Kidney (tissue), 22 donors: ENCODE measurements around the gene FBN3. TPM values are rescaled to one million over a fixed set of nuclear protein-coding genes. Genes with fewer than 3 reads are reported as not detected.

Source experiments
- DNase-seq, 5 donors: peaks; one replicate each; pipeline ENCODE4 v3.0.0-alpha.2; 2013 to 2020
- FAIRE-seq: peaks from 2 replicates; lab custom pipeline; 2012; peaks lifted over from hg19 to GRCh38; lab: Jason Lieb, UNC
- H3K27ac ChIP-seq, 2 donors: one replicate each; pipeline ENCODE4 v1.7.0; 2013; ENCODE audit warnings: low read depth in 2 of 2, low read length in 2 of 2, inconsistent platforms in 1 of 2
- H3K27me3 ChIP-seq: one replicate; pipeline ENCODE4 v1.7.1; 2013; ENCODE audit warnings: low read length, inconsistent platforms; ENCODE audit not compliant: control insufficient read depth, insufficient read depth
- H3K36me3 ChIP-seq, 3 donors: one replicate each; pipeline versions ENCODE4 v1.7.0 to v1.7.1; 2013; ENCODE audit warnings: low read length in 3 of 3, control low read depth in 1 of 3, inconsistent platforms in 1 of 3; ENCODE audit not compliant: insufficient read depth in 3 of 3, control insufficient read depth in 2 of 3
- H3K4me1 ChIP-seq, 3 donors: one replicate each; pipeline versions ENCODE4 v1.7.0 to v1.7.1; 2013; ENCODE audit warnings: low read length in 3 of 3, inconsistent platforms in 1 of 3, low read depth in 1 of 3; ENCODE audit not compliant: control insufficient read depth in 2 of 3, insufficient read depth in 2 of 3
- H3K4me3 ChIP-seq, 3 donors: one replicate each; pipeline versions ENCODE4 v1.7.0 to v1.8.1; 2013; ENCODE audit warnings: low read length in 3 of 3, control low read depth in 1 of 3, inconsistent platforms in 1 of 3
- H3K9ac ChIP-seq, 3 donors: one replicate each; pipeline versions ENCODE4 v1.7.0 to v1.7.1; 2013; ENCODE audit warnings: low read length in 3 of 3, control low read depth in 1 of 3, inconsistent platforms in 1 of 3
- H3K9me3 ChIP-seq, 3 donors: one replicate each; pipeline versions ENCODE4 v1.7.0 to v1.7.1; 2013; ENCODE audit warnings: low read length in 3 of 3, control low read depth in 1 of 3, inconsistent platforms in 1 of 3; ENCODE audit not compliant: control insufficient read depth in 2 of 3, insufficient read depth in 1 of 3
- intact Hi-C: fragments of 100-400 bp; cut with DNase I; formaldehyde crosslinking; loops from one replicate; pipeline ENCODE4 v1.11.1; 2022
- long read RNA-seq, 10 donors: library from polyadenylated mRNA in 1 of 10; unstranded in 1 of 10; transcript quantifications; one replicate each; pipeline ENCODE4 v2.0.0 and lab custom pipeline, GENCODE V29; 2021 to 2026
- polyA plus RNA-seq: library from polyadenylated mRNA; stranded (reverse); fragments of 350-450 nt; fragmentation: Illumina TruSeq; extraction: RNeasy Lipid Tissue Mini Kit (QIAGEN cat#74804); gene quantifications from one replicate; pipeline ENCODE4 v1.2.3, GENCODE V29; 2014; ENCODE audit warnings: low read depth, low replicate concordance; ENCODE audit not compliant: insufficient read depth
- total RNA-seq: library from RNA; stranded (reverse); fragmentation: NEBNext Ultra II Directional; extraction: Animal tissue kit (Norgen Biotek cat#: 25700); gene quantifications from one replicate; pipeline ENCODE4 v1.2.1, GENCODE V29; 2021
- TF ChIP-seq, protein P1 (sequence below): IDR thresholded peaks from 3 replicates; pipeline ENCODE4 v1.5.1; 2012; ENCODE audit warnings: mild to moderate bottlenecking, moderate library complexity, borderline replicate concordance; ENCODE audit not compliant: insufficient read depth; ENCODE audit errors: extremely low read depth
- donor health status: control.
- donor health status: control.
- donor health status: control.
- donor health status: control.
- donor health status: control.
- donor health status: DM: yes; HTN: yes; CAD: no.
- donor health status: Normal renal cell carcinoma (clear cell type).

Gene FBN3
- total RNA-seq (0.44 TPM), polyA plus RNA-seq (0.56 TPM)
- long read RNA-seq, donor 1, result 0 reads
- long read RNA-seq, donor 2, result 0 reads
- long read RNA-seq, donor 3, result 0 reads
- long read RNA-seq, donor 4, result 0 reads
- long read RNA-seq, donor 5, result 0 reads
- long read RNA-seq, donor 6, result 0 reads
- long read RNA-seq, donor 7, result 0 reads
- long read RNA-seq, donor 8, result 0 reads
- long read RNA-seq, donor 9, result 0 reads
- long read RNA-seq, donor 10, result 0 reads

DNA sequence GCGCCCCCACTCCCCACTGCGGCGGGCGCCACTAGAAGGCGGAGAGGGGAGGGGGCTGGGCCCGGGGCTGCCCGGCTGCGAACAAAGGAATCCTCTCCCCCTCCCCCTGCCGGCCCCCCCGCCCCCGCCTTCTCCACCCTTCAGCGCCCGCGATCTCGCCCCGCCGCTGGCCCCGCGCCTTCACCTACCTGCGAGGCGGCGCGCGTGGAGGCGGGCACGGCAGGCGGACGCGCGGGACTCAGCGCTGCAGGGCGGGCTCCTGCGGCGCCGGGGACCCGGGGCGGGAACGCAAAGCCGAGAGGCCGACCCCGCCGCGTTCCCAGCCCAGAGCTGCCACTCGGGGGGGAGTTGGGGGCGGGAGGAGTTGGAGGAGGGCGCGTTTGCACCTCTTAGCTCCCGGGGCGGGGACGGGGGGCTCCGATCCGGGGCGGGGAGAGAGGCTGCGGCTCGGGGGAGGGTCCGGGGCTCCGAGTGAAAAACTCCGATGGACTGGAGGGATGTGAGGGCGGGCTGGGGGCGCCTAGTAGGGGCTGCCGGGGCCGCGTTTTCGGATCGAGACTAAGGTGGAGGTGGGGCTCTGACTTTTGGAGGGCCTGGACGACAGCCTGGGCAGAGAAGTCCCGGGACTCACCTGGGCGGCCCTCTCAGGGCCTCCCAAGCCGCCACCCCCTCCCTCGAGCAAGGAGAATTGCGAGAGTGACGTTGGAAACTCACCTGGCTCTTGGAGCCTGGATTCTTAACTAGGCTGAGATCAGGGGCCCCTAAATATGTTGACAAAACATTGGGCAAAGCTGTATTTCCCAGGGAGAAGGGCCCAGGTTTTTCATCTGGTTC, at the start of gene FBN3:
Gene FBN3 (minus strand): TSS at position 332 of the 834 bp plus-strand sequence. CDS start 2,112 bp downstream, outside the sequence.
- FAIRE-seq, result no peak
- Histone ChIP-seq H3K27ac (no peak within 1 kb of the TSS), H3K27me3 (no peaks in the 10 kb centered on the region), H3K9ac (no peak within 1 kb of the TSS), H3K4me1 (no peaks in the 10 kb centered on the region), H3K4me3 (peak within 1 kb of the TSS in 1 of 3 donors; percentile 12), H3K9me3 (no peaks in the 10 kb centered on the region), H3K36me3 (no peaks in the 10 kb centered on the region)
- peak in 4 of 5 donors; percentile 71 to 87 (median 82) for DNase-seq
- TF ChIP-seq, protein P1, sequence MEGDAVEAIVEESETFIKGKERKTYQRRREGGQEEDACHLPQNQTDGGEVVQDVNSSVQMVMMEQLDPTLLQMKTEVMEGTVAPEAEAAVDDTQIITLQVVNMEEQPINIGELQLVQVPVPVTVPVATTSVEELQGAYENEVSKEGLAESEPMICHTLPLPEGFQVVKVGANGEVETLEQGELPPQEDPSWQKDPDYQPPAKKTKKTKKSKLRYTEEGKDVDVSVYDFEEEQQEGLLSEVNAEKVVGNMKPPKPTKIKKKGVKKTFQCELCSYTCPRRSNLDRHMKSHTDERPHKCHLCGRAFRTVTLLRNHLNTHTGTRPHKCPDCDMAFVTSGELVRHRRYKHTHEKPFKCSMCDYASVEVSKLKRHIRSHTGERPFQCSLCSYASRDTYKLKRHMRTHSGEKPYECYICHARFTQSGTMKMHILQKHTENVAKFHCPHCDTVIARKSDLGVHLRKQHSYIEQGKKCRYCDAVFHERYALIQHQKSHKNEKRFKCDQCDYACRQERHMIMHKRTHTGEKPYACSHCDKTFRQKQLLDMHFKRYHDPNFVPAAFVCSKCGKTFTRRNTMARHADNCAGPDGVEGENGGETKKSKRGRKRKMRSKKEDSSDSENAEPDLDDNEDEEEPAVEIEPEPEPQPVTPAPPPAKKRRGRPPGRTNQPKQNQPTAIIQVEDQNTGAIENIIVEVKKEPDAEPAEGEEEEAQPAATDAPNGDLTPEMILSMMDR, result no peak
- intact Hi-C loops, result loop anchor here (5.0 kb wide), 1 partner anchor 108 kb away; no protein-coding TSS in a partner anchor

DNA sequence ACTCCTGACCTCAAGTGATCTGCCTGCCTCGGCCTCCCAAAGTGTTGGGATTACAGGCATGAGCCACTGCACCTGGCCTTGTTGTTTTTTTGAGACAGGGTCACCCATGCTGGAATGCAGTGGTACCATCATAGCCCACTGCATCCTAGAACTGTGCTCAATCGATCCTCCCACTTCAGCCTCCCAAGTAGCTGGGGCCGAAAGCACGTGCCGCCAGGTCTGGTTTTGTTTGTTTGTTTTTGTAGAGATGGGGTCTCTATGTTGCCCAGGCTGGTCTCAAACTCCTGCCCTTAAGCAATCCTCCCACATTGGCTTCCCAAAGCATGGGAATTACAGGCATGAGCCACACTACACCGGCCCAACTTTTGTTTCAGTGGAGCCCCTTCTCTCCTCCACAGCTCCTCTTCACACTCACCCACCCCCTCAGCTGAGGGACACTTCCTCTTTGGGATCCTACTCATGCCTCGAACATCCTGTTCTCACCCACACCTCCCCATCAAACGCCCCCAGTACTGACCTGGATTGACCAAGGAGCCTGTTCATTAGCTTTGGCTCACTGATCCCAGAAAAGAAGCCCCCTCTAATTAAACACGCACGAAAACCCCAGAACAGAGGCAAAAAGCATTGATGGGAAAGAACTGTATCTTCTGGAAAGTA, 47.0 kb upstream of the FBN3 start:
- Histone ChIP-seq H3K27ac (no peak overlapping the region), H3K4me3 (no peak overlapping the region), H3K36me3 (no peaks in the 10 kb centered on the region), H3K27me3 (no peaks in the 10 kb centered on the region), H3K4me1 (peaks cover 0 to 2% (median 0%) of the 10 kb centered on the region in 3 donors), H3K9me3 (no peaks in the 10 kb centered on the region), H3K9ac (no peak overlapping the region)
- DNase-seq, result no peak
- intact Hi-C loops, result no loop called here
- TF ChIP-seq, protein P1, result no peak
- FAIRE-seq, result no peak

DNA sequence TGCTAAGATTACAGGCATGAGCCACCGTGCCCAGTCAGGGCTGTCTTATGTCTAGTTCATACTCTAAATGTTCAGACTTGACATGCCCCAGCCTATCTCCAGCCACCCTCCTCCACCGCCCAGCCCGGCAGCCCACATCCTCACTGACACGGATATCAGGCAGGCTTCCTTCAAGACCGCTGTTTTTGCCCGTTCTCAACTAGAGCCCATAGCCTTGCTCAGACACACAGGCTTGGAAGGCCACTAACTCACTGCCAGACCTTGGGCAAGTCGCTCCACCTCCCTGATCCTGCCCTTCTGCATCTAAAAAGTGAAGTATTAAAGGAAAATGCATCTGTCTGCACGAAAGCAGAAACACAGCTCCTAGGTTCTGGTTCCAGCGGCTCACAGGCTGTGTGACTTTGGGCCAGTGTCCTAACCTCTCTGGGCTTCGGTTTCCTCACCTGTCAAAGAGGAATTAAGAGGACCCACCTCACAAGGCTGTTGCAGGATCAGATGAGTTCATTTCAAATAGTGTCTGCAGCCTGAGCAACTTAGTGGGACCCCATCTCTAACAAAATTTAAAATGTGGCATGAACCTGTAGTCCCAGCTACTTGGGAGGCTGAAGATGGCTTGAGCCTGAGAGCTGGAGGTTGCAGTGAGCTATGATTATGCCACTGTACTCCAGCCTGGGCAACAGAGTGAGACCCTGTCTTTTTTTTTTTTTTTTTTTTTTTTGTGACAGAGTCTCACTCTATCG, 45.3 kb upstream of the FBN3 start:
- Histone ChIP-seq H3K4me3 (no peak overlapping the region), H3K36me3 (no peaks in the 10 kb centered on the region), H3K9ac (no peak overlapping the region), H3K27me3 (no peaks in the 10 kb centered on the region), H3K9me3 (no peaks in the 10 kb centered on the region), H3K27ac (peak overlapping the region in 1 of 2 donors; percentile 15), H3K4me1 (peaks cover 0 to 2% (median 0%) of the 10 kb centered on the region in 3 donors)
- intact Hi-C loops, result no loop called here
- no peak for FAIRE-seq
- no peak for DNase-seq
- TF ChIP-seq, protein P1, result no peak
